ENCODE results near the gene TMEM100.

The TMEM100 gene

DNA sequence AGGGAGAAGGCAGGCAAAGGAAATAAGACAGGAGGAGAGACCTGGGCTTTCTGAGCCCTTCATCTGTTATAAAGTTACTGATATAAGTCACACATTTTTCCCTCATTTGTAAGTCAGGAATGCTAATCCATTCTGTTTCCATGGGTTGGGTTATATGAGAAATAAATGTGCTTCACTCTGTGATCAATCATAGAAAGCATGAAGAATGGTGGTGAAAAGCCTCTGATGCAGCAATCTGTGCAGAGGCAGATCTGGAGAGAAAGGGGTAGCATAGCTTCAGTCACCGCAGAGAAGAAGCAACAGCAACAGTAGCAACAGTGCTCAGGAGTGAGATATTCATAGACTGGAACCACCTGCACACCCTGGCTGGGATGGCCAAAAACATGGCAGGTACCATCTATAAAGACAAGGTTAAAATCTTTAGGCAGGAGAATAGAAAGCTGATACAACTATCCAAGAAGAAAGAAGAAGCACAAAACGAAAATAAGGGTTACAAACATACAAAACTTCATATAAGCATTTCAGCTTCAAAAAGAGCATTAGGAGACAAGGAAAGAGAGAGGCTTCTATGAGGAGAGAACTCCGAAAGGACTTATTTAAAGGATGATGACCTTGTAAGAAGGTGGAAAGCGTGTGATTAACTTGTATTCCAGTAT lies 41.9 kb downstream of the TMEM100 start:
- H3F3A ChIP-seq (ENCODE audit: low read depth): no peaks in the 10 kb centered on the region
- peaks cover 8% of the 10 kb centered on the region for H3K27me3 ChIP-seq (ENCODE audit: insufficient read depth, low read length, poor library complexity, severe bottlenecking)
- H4K20me1 ChIP-seq (ENCODE audit: insufficient read depth, low read length, poor library complexity, severe bottlenecking): no peaks in the 10 kb centered on the region
- no peak overlapping the region for H3K4me3 ChIP-seq (ENCODE audit: low read length, poor library complexity, severe bottlenecking)
- H3K36me3 ChIP-seq (ENCODE audit: insufficient read depth, low read length): no peaks in the 10 kb centered on the region
- H3K4me2 ChIP-seq (ENCODE audit: low read depth, low read length, poor library complexity, severe bottlenecking): no peak overlapping the region
- H3K9ac ChIP-seq (ENCODE audit: low read depth, low read length, poor library complexity, severe bottlenecking): no peak overlapping the region
- no peak overlapping the region for H2AFZ ChIP-seq (ENCODE audit: low read length)
- H3K9me2 ChIP-seq (replicated peaks; ENCODE audit: low read depth, low read length): no peaks in the 10 kb centered on the region
- no peaks in the 10 kb centered on the region for H3K4me1 ChIP-seq (ENCODE audit: insufficient read depth, low read length, poor library complexity, severe bottlenecking)
- no peaks in the 10 kb centered on the region for H3K79me2 ChIP-seq (ENCODE audit: insufficient read depth, low read length)
- H3K9me3 ChIP-seq (ENCODE audit: insufficient read depth, low read depth, low read length): no peaks in the 10 kb centered on the region
- TF ChIP-seq CTCF (conservative IDR thresholded peaks at IDR 0.05; ENCODE audit: low read length) (no peak), EZH2phosphoT487 (IDR thresholded peaks at IDR 0.05; ENCODE audit: borderline replicate concordance) (no peak)

GRCh38 chr17:55677446-55677845 lies 45.2 kb downstream of the TMEM100 start:
- no peaks in the 10 kb centered on the region for H3K9me3 ChIP-seq (ENCODE audit: insufficient read depth, low read depth, low read length)
- no peaks in the 10 kb centered on the region for H3K4me1 ChIP-seq (ENCODE audit: insufficient read depth, low read length, poor library complexity, severe bottlenecking)
- no peaks in the 10 kb centered on the region for H3K36me3 ChIP-seq (ENCODE audit: insufficient read depth, low read length)
- H2AFZ ChIP-seq (ENCODE audit: low read length): no peak overlapping the region
- H3K79me2 ChIP-seq (ENCODE audit: insufficient read depth, low read length): no peaks in the 10 kb centered on the region
- no peaks in the 10 kb centered on the region for H3F3A ChIP-seq (ENCODE audit: low read depth)
- no peaks in the 10 kb centered on the region for H3K9me2 ChIP-seq (replicated peaks; ENCODE audit: low read depth, low read length)
- no peak overlapping the region for H3K4me2 ChIP-seq (ENCODE audit: low read depth, low read length, poor library complexity, severe bottlenecking)
- no peaks in the 10 kb centered on the region for H4K20me1 ChIP-seq (ENCODE audit: insufficient read depth, low read length, poor library complexity, severe bottlenecking)
- no peaks in the 10 kb centered on the region for H3K27me3 ChIP-seq (ENCODE audit: insufficient read depth, low read length, poor library complexity, severe bottlenecking)
- H3K4me3 ChIP-seq (ENCODE audit: low read length, poor library complexity, severe bottlenecking): no peak overlapping the region
- no peak for TF ChIP-seq CTCF (conservative IDR thresholded peaks at IDR 0.05; ENCODE audit: low read length)
- TF ChIP-seq EZH2phosphoT487 (IDR thresholded peaks at IDR 0.05; ENCODE audit: borderline replicate concordance): no peak
- H3K9ac ChIP-seq (ENCODE audit: low read depth, low read length, poor library complexity, severe bottlenecking): no peak overlapping the region

GRCh38 chr17:55676274-55676673 lies 46.4 kb downstream of the TMEM100 start:
- H3K36me3 ChIP-seq (ENCODE audit: insufficient read depth, low read length): no peaks in the 10 kb centered on the region
- H3K4me3 ChIP-seq (ENCODE audit: low read length, poor library complexity, severe bottlenecking): no peak overlapping the region
- no peak overlapping the region for H3K9ac ChIP-seq (ENCODE audit: low read depth, low read length, poor library complexity, severe bottlenecking)
- no peaks in the 10 kb centered on the region for H3K9me3 ChIP-seq (ENCODE audit: insufficient read depth, low read depth, low read length)
- no peak overlapping the region for H3K4me2 ChIP-seq (ENCODE audit: low read depth, low read length, poor library complexity, severe bottlenecking)
- H3F3A ChIP-seq (ENCODE audit: low read depth): no peaks in the 10 kb centered on the region
- H2AFZ ChIP-seq (ENCODE audit: low read length): no peak overlapping the region
- H3K27me3 ChIP-seq (ENCODE audit: insufficient read depth, low read length, poor library complexity, severe bottlenecking): no peaks in the 10 kb centered on the region
- no peaks in the 10 kb centered on the region for H3K79me2 ChIP-seq (ENCODE audit: insufficient read depth, low read length)
- TF ChIP-seq EZH2phosphoT487 (IDR thresholded peaks at IDR 0.05; ENCODE audit: borderline replicate concordance) (no peak), CTCF (conservative IDR thresholded peaks at IDR 0.05; ENCODE audit: low read length) (no peak)
- H3K9me2 ChIP-seq (replicated peaks; ENCODE audit: low read depth, low read length): no peaks in the 10 kb centered on the region
- no peaks in the 10 kb centered on the region for H4K20me1 ChIP-seq (ENCODE audit: insufficient read depth, low read length, poor library complexity, severe bottlenecking)
- H3K4me1 ChIP-seq (ENCODE audit: insufficient read depth, low read length, poor library complexity, severe bottlenecking): no peaks in the 10 kb centered on the region

Data from Loucy (cell line).